Tongue (tissue), 2 donors: ENCODE measurements around the gene TMLHE. TPM values are rescaled to one million over a fixed set of nuclear protein-coding genes. Genes with fewer than 3 reads are reported as not detected.
"Not testable (repeated sequence)": the region's sequence is repeated elsewhere in the genome, so short reads cannot be mapped to it uniquely, and the experiment has no call there.

ENCODE experiments used
- DNase-seq: peaks from one replicate; pipeline ENCODE4 v3.0.0-alpha.2; 2015
- total RNA-seq: library from RNA; depleted of rRNA; stranded (reverse); fragments of >200 nt; gene quantifications from one replicate; pipeline ENCODE4 v1.2.3, GENCODE V29; 2014

TMLHE gene
- 30.0 TPM for total RNA-seq

- peak; percentile 67 for DNase-seq
Measured at GRCh38 chrX:155612312-155613224, at the start of gene TMLHE, which contains the start of gene SPRY3. Gene TMLHE (minus strand): TSS chrX:155612952. CDS start chrX:155545276, 67,676 bp downstream. Gene SPRY3 (plus strand): TSS chrX:155612586.

- DNase-seq, result no peak
Measured at GRCh38 chrX:155662282-155662681, 49.5 kb upstream of the TMLHE start.

GRCh38 chrX:155645180-155645579 is 32.4 kb upstream of the TMLHE start:
- no peak for DNase-seq

- DNase-seq, result no peak
Measured at GRCh38 chrX:155643240-155643639, 30.5 kb upstream of the TMLHE start.

GRCh38 chrX:155641371-155641770 is 28.6 kb upstream of the TMLHE start:
- not testable (repeated sequence) for DNase-seq

- no peak for DNase-seq
Measured at GRCh38 chrX:155637714-155638113, 25.0 kb upstream of the TMLHE start.

GRCh38 chrX:155635019-155635418 is 22.3 kb upstream of the TMLHE start:
- not testable (repeated sequence) for DNase-seq

GRCh38 chrX:155632431-155633100 is 19.8 kb upstream of the TMLHE start:
- no peak for DNase-seq

GRCh38 chrX:155620110-155620509 is 7.4 kb upstream of the TMLHE start:
- DNase-seq, result not testable (repeated sequence)

- DNase-seq, result no peak
Measured at GRCh38 chrX:155615938-155616337, 3.2 kb upstream of the TMLHE start.

- no peak for DNase-seq
Measured at GRCh38 chrX:155613927-155614559, 1.3 kb upstream of the TMLHE start.

GRCh38 chrX:155611302-155611701 is 1.4 kb downstream of the TMLHE start:
- peak; percentile 0 for DNase-seq

- DNase-seq, result no peak
Measured at GRCh38 chrX:155592981-155593380, 19.8 kb downstream of the TMLHE start.

GRCh38 chrX:155592331-155592730 is 20.4 kb downstream of the TMLHE start:
- no peak for DNase-seq

GRCh38 chrX:155577682-155578081 is 35.1 kb downstream of the TMLHE start:
- no peak for DNase-seq

- DNase-seq, result no peak
Measured at GRCh38 chrX:155563099-155563498, 49.7 kb downstream of the TMLHE start.

GRCh38 chrX:155544881-155545280 is 67.9 kb downstream of the TMLHE start:
- no peak for DNase-seq

GRCh38 chrX:155535866-155536265 is 76.9 kb downstream of the TMLHE start:
- no peak for DNase-seq

GRCh38 chrX:155534800-155535199 is 78.0 kb downstream of the TMLHE start:
- no peak for DNase-seq

- DNase-seq, result not testable (repeated sequence)
Measured at GRCh38 chrX:155527023-155527422, 85.7 kb downstream of the TMLHE start.

- no peak for DNase-seq
Measured at GRCh38 chrX:155514225-155514624, 98.5 kb downstream of the TMLHE start.

GRCh38 chrX:155505296-155505695 is 107.5 kb downstream of the TMLHE start:
- no peak for DNase-seq

GRCh38 chrX:155495134-155495533 is 117.6 kb downstream of the TMLHE start:
- not testable (repeated sequence) for DNase-seq
